HepG2 (cell line): ENCODE results near the gene GPC2. TPM values are rescaled to one million over a fixed set of nuclear protein-coding genes. Genes with fewer than 3 reads are reported as not detected.
A peak's percentile ranks its signal among the peaks of the same experiment; 100 is the strongest.

Source experiments
- HCFC1 ChIP-seq: fragments of 150-350 bp; IDR thresholded peaks from 2 replicates; pipeline ENCODE4 v1.6.1; 2014; ENCODE audit warnings: low read depth, low read length
- HIVEP1 ChIP-seq: sonication (generic); formaldehyde crosslinking; IDR thresholded peaks from 2 replicates; pipeline ENCODE4 v1.4.0; 2020; ENCODE audit warnings: mild to moderate bottlenecking, missing genetic modification reagents
- PITX1 ChIP-seq: sonication (generic); formaldehyde crosslinking; IDR thresholded peaks from 2 replicates; pipeline ENCODE4 v1.5.1; 2020; ENCODE audit warnings: mild to moderate bottlenecking, missing genetic modification reagents
- SNAPC4 ChIP-seq: sonication (generic); formaldehyde crosslinking; IDR thresholded peaks from 2 replicates; pipeline ENCODE4 v1.4.0; 2020; ENCODE audit warnings: mild to moderate bottlenecking, missing genetic modification reagents
- ZNF143 ChIP-seq: sonication (generic); formaldehyde crosslinking; IDR thresholded peaks from 2 replicates; pipeline ENCODE4 v1.4.0; 2020; ENCODE audit warnings: missing genetic modification reagents
- ZNF296 ChIP-seq: sonication (generic); formaldehyde crosslinking; conservative IDR thresholded peaks from 2 replicates; pipeline ENCODE4 v1.5.0; 2020; ENCODE audit warnings: mild to moderate bottlenecking, missing genetic modification reagents
- ZNF318 ChIP-seq: sonication (generic); formaldehyde crosslinking; IDR thresholded peaks from 2 replicates; pipeline ENCODE4 v1.4.0; 2020; ENCODE audit warnings: mild to moderate bottlenecking, missing genetic modification reagents
- ZNF430 ChIP-seq: sonication (generic); formaldehyde crosslinking; IDR thresholded peaks from 2 replicates; pipeline ENCODE4 v1.9.0; 2021; ENCODE audit warnings: mild to moderate bottlenecking, missing genetic modification reagents
- ZNF687 ChIP-seq: sonication (generic); formaldehyde crosslinking; IDR thresholded peaks from 2 replicates; pipeline ENCODE4 v1.5.1; 2020; ENCODE audit warnings: mild to moderate bottlenecking, missing genetic modification reagents, moderate library complexity
- polyA plus RNA-seq, 8 experiments: library from polyadenylated mRNA; depleted of rRNA in 3 of 8; stranded (reverse) in 7 of 8; unstranded in 1 of 8; fragments of >200 nt; fragmentation: Illumina TruSeq in 4 of 8; extraction: Trizol in 4 of 8; gene quantifications; 2 replicates each; pipeline versions ENCODE4 v1.2.1 to v1.2.3, GENCODE V29; 2011 to 2016; ENCODE audit warnings: low read depth in 4 of 8, missing spikeins in 1 of 8, mixed read lengths in 1 of 8; ENCODE audit not compliant: insufficient read depth in 1 of 8
- total RNA-seq, 5 experiments: library from RNA; depleted of rRNA; stranded (reverse); fragments of >200 nt; fragmentation: Illumina TruSeq; extraction: Trizol; gene quantifications; 2 replicates each; pipeline ENCODE4 v1.2.3, GENCODE V29; 2016; ENCODE audit warnings: low read depth in 1 of 5

GPC2 gene
- total and polyA plus RNA-seq, 2 of the 13 experiments (the other 11 are each of a cell fraction or from before 2014, with no cell fraction given), result 0.64 to 0.78 TPM

GRCh38 chr7:100119970-100120732 lies 57.0 kb downstream of the GPC2 start (continued):
- TF ChIP-seq SNAPC4 (0 out of 2 replicates have a peak, but pooled peaks have one; percentile 14), ZNF143 (CRISPR knock-in tag) (peak; percentile 89), ZNF687 (CRISPR knock-in tag) (no peak; the same call in none of the 2 replicates), ZNF318 (CRISPR knock-in tag) (0 out of 2 replicates have a peak, but pooled peaks have one; percentile 41), PITX1 (CRISPR knock-in tag) (peak; percentile 12; the same call in 1 of the 2 replicates), ZNF430 (CRISPR knock-in tag) (0 out of 2 replicates have a peak, but pooled peaks have one; percentile 17), HIVEP1 (CRISPR knock-in tag) (0 out of 2 replicates have a peak, but pooled peaks have one; percentile 3), ZNF296 (CRISPR knock-in tag) (0 out of 2 replicates have a peak, but pooled peaks have one; percentile 59), HCFC1 (peak; percentile 65)
